NCI-H1417 (cell line): Measurements from ENCODE around the gene ULBP1.
"Not testable (repeated sequence)": the region's sequence is repeated elsewhere in the genome, so short reads cannot be mapped to it uniquely, and the experiment has no call there.

ENCODE experiments used
- DNase-seq, 3 experiments: peaks; one replicate each; lab custom pipeline; 2025; lab: John Stamatoyannopoulos, UW

ULBP1 gene, protein sequence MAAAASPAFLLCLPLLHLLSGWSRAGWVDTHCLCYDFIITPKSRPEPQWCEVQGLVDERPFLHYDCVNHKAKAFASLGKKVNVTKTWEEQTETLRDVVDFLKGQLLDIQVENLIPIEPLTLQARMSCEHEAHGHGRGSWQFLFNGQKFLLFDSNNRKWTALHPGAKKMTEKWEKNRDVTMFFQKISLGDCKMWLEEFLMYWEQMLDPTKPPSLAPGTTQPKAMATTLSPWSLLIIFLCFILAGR

GRCh38 chr6:149963462-149964307, at the start of gene ULBP1:
Gene ULBP1, plus strand, starts transcription at chr6:149963943. Its CDS starts 107 bp downstream, at chr6:149964050.
- peak; percentile 77 to 93 (median 90) for DNase-seq

DNA sequence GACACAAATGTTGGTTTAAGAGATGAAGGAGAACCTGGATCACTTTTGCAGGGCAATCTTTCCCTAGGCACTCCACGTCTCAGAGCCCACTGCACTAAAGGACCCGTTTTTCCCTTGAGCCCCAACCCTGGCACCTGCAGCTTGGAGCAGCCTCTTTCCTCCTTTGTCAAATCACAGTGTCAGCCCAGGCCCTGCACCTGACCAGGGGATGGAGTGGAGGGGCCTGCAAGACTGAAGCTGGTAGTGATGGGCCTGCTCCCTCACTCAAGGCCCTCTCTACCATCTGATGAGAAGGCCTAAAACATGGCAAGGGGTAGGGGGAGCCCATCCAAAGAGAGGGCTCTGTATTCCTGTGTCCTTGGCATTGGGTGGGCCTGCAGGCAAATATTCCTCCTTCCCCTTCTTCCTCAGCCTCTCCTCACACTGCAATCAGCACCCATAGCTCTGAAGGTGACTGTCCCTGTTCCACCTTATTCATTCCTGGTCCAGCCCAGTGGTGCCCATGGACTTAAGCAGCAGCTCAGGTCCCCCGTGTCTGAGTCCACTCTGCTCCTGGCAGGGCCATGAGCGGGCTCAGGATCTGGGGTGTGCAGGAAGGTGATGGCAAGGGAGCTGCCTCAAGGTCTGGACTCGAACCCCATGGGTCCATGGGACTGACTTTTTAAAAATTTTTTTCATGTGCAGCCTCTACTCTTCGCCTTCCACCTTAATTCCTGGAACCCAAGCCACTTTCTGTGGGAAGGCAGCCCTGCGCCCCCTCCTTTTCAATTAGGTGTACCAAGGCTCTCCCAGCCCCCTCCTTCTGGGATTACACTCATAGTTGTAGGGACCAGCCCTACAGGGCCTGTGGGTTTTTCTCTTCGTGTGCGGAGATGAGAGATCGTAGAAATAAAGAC, 47.5 kb upstream of the ULBP1 start:
- no peak for DNase-seq

GRCh38 chr6:149917679-149918078, 46.1 kb upstream of the ULBP1 start:
- DNase-seq, result no peak

- DNase-seq, result no peak
These were observed 45.4 kb upstream of the ULBP1 start for GRCh38 chr6:149918151-149918905.

- DNase-seq, result not testable (repeated sequence)
These were observed 44.5 kb upstream of the ULBP1 start for GRCh38 chr6:149919126-149919833.

DNA sequence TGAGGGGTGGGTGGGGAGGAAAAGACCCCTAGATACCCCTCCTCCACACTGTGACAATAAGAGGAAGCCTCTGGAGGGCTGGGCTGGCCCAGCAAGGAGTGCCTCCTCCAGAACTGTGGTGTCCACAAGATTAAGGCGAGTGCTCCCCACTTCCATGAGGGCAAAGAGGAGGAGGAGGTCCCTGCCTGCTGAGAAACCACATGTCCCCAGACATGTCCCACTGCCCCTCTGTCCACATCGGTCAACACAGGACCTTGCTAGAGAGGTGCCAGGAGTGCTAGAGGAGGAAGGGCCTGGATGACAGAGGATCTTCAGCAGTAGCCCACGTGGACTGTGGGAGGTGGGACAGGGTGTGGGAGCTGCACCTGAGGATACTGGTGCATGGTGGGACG, 43.9 kb upstream of the ULBP1 start:
- no peak for DNase-seq

- no peak for DNase-seq
These were observed 42.4 kb upstream of the ULBP1 start for GRCh38 chr6:149921361-149921760.

- not testable (repeated sequence) for DNase-seq
These were observed 41.7 kb upstream of the ULBP1 start for GRCh38 chr6:149922091-149922490.

DNA sequence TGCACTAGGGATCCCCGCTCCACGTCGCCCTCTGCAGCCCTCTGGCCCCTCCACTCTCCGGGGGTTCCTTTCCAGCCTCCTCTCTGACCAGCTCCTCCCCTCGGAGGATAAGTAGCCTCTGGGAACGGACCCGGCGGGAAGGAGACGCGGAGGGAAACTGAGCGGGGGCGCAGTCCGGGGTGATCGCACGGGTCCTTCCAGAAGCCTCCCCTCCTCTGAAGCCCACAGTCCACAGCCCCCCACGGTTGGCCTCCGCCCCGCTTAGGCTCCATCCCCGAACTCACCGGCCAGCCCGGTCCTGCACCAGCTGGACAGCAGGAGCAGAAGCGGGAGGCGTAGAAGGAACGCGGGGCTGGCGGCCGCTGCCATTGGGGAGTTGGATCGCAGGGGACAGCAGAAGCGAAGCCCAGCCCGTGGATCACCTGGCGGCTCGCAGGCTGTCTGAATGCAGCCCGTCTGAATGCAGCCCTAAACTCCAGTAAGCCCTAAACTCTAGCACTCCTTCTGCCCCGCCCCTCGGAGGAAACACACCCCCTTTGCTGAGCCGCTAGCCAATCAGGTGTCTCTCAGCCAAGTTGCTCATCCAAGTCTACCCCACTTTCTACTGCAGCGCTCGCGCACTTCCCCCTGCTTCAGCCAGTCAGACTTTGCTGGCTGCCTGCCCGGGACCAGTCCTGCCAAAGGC, 41.0 kb upstream of the ULBP1 start, which contains the start of gene RAET1G:
Gene RAET1G, minus strand, starts transcription at position 480 of the 685 bp plus-strand sequence. Its CDS starts 111 bp downstream, at position 369.
- peak; percentile 40 to 89 (median 78) for DNase-seq

DNA sequence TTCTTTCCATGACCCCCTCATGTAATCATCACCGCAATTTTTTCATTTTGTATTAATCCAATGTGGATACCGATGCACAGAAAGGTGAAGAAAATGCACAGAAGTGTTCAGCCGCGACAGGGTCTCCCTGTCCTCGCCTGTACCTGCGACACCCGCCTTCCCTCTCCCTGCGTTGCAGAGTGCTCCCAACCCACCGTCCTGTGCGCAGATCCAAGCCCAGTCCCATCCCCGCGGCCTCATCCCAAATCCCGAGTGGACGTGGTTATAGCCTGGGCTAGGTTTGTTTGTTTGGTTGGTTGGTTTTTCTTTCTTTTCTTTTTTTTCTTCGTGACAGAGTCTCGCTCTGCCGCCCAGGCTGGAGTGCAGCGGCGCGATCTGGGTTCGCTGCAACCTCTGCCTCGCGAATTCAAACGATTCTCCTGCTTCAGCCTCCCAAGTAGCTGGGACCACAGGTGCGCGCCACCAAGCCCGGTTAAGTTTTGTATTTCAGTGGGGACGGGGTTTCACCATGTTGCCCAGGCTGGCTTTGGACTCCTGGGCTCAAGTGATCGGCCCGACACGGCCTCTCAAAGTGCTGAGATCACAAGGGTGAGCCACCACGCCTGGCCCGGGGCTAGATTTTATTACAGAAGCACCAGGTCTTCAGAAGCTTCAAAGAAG, 40.3 kb upstream of the ULBP1 start:
- no peak for DNase-seq

DNA sequence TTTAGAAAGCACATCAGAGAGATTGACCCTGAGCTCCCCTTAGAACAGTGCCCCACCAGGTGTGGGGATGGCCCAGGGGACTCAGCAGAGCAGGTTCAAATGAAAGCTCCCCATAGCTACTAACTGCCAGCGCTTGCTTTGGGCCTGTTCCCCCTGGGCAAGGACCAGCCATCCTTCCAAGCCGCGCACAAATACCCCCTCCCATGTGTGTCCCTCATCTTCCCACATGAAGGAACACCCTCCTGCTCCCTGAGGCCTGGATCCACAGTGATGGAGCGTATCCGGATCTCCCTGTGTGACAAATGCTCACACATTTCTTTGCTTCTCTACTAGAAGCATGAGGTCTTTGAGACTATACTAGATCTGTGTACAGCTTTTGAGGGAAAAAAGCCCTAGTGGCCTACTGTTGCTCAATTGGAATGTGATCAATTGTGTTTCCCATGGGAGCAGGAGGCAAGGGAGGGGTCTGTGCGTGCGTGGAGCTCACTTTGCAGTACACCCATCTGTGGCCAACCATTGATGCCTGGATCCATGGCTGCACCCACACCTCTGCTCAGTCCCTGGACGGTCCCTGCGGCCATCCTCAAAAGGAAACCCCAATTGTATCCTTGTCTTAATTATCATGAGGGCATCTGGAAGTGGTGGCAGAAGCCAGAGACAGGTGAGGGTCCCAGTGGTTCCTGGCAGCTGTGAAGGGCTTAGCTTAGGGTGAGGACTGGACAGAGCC, 39.4 kb upstream of the ULBP1 start:
- no peak for DNase-seq

DNA sequence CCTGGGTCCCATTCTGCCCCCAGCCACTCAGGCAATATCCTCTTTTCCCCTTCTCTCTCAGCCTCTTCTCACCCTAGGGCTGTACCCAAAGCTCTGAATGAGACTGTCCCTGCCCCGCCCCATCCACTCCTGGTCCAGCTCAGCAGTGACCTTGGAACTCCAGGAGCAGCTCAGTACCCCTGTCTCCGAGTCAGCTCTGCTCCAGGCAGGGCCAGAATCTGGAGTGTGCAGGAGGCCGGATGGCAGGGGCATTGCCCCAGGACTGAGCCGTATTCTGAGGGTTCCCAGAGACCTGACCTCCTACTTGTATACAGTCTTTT, 38.9 kb upstream of the ULBP1 start:
- DNase-seq, result no peak

- DNase-seq, result peak in 2 of 3 experiments; percentile 57 to 67
These were observed 38.3 kb upstream of the ULBP1 start for GRCh38 chr6:149925253-149925973.

GRCh38 chr6:149925974-149926777, 37.6 kb upstream of the ULBP1 start:
- peak; percentile 78 to 94 (median 86) for DNase-seq

- DNase-seq, result not testable (repeated sequence)
These were observed 36.7 kb upstream of the ULBP1 start for GRCh38 chr6:149927025-149927424.

DNA sequence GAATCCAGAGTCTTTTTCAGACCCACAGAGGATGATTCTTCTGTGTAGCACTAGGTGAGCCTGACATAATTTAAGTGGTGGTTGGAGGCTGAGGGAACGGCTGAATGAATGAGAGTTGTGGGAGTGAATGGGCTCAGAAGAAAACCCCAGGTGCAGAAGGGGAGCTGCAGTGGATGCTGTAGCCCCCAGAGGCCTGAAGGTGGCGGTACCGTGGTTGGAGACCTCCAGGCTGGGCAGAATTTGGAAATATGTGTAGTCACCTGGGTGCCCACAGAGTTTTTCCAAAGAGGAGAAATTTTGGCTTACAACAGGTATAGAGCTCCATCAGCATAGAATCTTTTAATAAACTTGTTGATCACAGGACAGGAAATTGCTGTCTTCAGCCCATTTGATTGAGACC, 34.3 kb upstream of the ULBP1 start:
- DNase-seq, result no peak

GRCh38 chr6:149931501-149931900, 32.2 kb upstream of the ULBP1 start:
- DNase-seq, result no peak

GRCh38 chr6:149933036-149933435, 30.7 kb upstream of the ULBP1 start:
- DNase-seq, result no peak
